ENCODE results near the gene SUB1. TPM values are rescaled to one million over a fixed set of nuclear protein-coding genes. Genes with fewer than 3 reads are reported as not detected.
"Not testable (repeated sequence)": the region's sequence is repeated elsewhere in the genome, so short reads cannot be mapped to it uniquely, and the experiment has no call there.

Gene SUB1
- total RNA-seq, 1 donor from 2014 or later = 128 TPM

DNA sequence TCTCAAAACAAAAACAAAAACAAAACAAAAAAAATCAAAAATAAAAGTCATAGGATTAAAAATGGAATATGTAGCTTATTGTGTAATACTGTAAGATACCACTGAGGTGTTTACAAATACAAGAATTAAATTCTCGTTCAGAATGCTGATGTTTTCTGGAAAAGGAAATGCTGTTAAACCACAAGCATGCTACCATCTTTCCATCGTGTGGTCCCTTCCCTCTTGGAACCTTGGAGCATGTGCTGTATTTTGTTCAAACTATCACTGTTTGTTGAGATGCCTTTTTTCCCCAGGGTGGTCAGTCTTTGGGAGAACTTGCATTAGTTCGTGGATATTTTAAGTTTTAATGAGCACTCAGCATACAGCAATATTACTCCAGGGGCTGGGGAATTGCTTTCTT lies 39.7 kb downstream of the SUB1 start:
- Histone ChIP-seq H3K4me3 (ENCODE audit: low read depth, low read length) (no peak overlapping the region), H3K27me3 (ENCODE audit: control insufficient read depth, insufficient read depth, low read length) (no peaks in the 10 kb centered on the region), H3K36me3 (ENCODE audit: control insufficient read depth, insufficient read depth, low read length) (no peaks in the 10 kb centered on the region)
- DNase-seq (ENCODE audit: low read depth) (no peak), FAIRE-seq (no peak)
- TF ChIP-seq CTCF (IDR thresholded peaks at IDR 0.05; ENCODE audit: insufficient read depth, low read length, severe bottlenecking) = no peak

DNA sequence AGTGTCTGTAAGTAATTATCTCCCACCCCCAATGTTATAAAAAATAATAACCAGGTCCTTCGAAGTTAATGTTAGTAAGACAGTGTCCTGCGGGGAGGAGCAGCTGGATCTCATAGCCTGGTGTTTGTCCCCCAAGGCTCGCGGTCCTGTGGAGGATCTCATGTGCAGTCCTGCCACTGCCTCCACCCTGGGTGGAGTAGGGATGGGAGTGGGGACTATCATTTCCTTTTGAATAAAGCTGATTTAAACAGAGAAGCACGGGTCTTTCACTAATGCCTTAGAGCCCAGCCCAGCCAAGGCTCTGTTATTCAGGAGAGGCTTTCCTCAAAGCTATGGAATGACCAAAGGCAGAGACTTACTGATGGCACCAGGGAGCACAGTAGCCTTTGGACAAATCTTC lies 40.2 kb downstream of the SUB1 start:
- FAIRE-seq (no peak), DNase-seq (ENCODE audit: low read depth) (no peak)
- Histone ChIP-seq H3K36me3 (ENCODE audit: control insufficient read depth, insufficient read depth, low read length) (no peaks in the 10 kb centered on the region), H3K27me3 (ENCODE audit: control insufficient read depth, insufficient read depth, low read length) (no peaks in the 10 kb centered on the region), H3K4me3 (ENCODE audit: low read depth, low read length) (no peak overlapping the region)
- TF ChIP-seq CTCF (IDR thresholded peaks at IDR 0.05; ENCODE audit: insufficient read depth, low read length, severe bottlenecking) = no peak

DNA sequence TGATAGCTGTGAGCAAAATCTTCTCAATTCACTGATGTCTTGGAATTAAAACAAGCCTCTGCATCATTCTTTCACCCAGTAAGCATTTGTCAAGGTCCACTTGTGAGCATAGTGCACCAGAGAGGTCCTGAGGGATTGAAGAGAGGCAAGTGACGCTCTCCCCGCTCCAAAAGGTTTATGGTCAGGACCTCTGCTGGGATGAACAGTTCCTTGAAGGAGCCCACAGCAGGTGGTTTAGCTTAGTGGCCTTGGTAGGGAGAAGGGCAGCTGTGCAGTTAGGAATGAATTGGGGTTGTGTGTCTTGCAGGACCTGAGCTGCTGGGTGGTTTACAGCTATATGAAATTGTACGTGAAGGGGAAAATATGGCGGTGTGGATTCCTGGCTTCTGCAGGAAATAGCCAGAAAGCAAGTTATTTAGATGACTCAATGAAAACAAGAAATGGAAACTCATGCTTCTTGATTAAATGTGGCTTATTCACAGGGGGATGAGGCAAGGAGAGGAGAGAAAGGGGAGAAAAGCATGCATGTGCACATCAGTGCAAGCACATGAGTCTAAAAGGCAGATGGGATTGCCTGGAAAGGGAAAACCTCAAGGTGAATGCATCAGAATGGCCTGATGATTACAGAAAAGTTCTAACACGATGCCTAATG lies 42.0 kb downstream of the SUB1 start:
- Histone ChIP-seq H3K4me3 (ENCODE audit: low read depth, low read length) (no peak overlapping the region), H3K36me3 (ENCODE audit: control insufficient read depth, insufficient read depth, low read length) (no peaks in the 10 kb centered on the region), H3K27me3 (ENCODE audit: control insufficient read depth, insufficient read depth, low read length) (no peaks in the 10 kb centered on the region)
- no peak for TF ChIP-seq CTCF (IDR thresholded peaks at IDR 0.05; ENCODE audit: insufficient read depth, low read length, severe bottlenecking)
- no peak for DNase-seq (ENCODE audit: low read depth)
- FAIRE-seq = no peak

DNA sequence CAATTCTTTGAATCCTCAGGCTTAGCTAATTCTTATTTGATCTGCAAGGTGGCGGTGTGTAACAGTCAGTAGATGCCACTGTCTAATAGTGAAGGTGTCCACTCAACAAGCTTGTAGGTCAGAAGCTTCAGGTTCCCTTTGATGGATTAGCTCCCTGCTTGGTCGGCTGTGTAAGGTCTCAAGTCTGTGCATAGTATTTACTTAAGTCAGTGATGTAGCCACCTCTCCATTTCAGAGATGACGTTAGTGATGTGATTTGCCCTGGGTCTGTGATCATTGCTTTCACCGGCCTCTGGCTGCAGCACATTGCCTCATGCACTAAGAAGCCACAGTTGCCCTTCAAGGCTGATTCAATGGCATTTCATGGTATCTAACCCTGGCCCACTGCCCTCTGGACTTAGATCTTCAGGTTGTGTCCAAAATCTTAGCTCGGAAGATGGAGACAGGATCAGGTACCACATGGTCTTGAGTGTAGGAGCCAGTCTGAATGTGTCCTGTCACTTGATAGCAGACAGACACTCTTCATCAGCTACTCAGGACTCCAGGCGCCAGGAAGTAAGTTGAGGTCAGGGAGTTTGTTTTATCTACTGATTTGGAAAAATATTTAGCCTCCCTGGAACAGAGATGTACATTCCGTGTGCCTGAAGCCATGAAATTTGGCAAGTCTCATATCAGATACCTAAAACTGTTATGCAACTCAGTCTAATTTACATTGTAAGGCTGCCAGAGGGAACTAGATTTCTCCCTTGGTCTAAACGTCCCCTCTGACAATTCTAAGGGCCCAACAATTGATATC lies 42.9 kb downstream of the SUB1 start:
- DNase-seq (ENCODE audit: low read depth) (no peak), FAIRE-seq (no peak)

DNA sequence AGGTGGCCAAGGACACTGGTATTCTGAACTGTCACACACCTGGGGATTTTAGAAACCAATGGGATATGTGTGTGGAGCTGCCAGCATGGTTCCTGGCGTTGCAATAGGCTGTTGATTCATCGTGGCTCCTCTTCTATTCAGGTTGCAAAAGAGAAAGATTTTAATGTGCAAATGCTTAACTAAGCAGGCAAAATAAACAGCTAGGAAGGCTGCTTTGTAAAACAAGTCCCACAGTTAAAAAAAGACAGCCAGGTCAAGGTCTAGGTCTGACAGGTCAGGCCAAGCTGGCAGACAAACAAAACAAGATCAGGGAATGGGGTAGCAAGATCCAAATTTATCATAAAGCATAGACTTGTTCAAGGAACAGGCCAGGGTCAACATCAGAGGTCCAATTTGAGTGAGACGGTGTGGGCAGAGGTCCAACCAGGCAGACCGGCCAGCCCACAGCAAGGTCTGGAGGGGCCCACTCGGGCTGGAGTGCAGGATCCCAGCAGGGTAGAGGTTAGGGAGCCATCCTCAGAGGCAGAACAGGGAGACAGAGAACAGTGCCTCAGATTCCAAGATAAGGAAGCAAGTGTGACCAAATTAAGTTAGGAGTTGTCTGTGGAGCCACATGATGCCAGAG lies 45.6 kb downstream of the SUB1 start:
- FAIRE-seq (no peak), DNase-seq (ENCODE audit: low read depth) (no peak)
- TF ChIP-seq CTCF (IDR thresholded peaks at IDR 0.05; ENCODE audit: insufficient read depth, low read length, severe bottlenecking) = no peak
- no peaks in the 10 kb centered on the region for H3K27me3 ChIP-seq (ENCODE audit: control insufficient read depth, insufficient read depth, low read length)
- no peak overlapping the region for H3K4me3 ChIP-seq (ENCODE audit: low read depth, low read length)
- no peaks in the 10 kb centered on the region for H3K36me3 ChIP-seq (ENCODE audit: control insufficient read depth, insufficient read depth, low read length)

More for the DNA sequence above, 42.9 kb downstream of the SUB1 start:
- Histone ChIP-seq H3K36me3 (ENCODE audit: control insufficient read depth, insufficient read depth, low read length) (no peaks in the 10 kb centered on the region), H3K27me3 (ENCODE audit: control insufficient read depth, insufficient read depth, low read length) (no peaks in the 10 kb centered on the region), H3K4me3 (ENCODE audit: low read depth, low read length) (no peak overlapping the region)
- TF ChIP-seq CTCF (IDR thresholded peaks at IDR 0.05; ENCODE audit: insufficient read depth, low read length, severe bottlenecking) = no peak

DNA sequence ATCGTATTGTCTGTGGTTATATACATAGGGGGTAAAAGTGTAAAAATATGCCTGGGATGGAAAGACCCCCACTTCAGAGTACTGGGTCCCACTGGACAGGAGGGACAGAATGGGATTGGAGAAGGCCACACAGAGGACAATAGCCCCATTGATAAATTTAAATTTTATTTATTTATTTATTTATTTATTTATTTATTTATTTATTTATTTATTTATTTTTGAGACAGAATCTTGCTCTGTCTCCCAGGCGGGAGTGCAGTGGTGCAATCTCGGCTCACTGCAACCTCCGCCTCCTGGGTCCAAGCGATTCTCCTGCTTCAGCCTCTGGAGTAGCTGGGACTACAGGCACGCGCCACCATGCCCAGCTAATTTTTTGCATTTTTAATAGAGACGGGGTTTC lies 47.7 kb downstream of the SUB1 start:
- not testable (repeated sequence) for H3K36me3 ChIP-seq (ENCODE audit: control insufficient read depth, insufficient read depth, low read length); H3K4me3 ChIP-seq (ENCODE audit: low read depth, low read length); H3K27me3 ChIP-seq (ENCODE audit: control insufficient read depth, insufficient read depth, low read length); DNase-seq (ENCODE audit: low read depth); FAIRE-seq
